H1 (cell line): Measurements from ENCODE around the gene BIN2. TPM values are rescaled to one million over a fixed set of nuclear protein-coding genes. Genes with fewer than 3 reads are reported as not detected.

ENCODE experiments used
- CTCF ChIA-PET: fragments of 300-600 bp; sonication (Branson Sonifier 250); formaldehyde crosslinking; loops from one replicate; lab custom pipeline; 2021; ENCODE audit not compliant: partially characterized antibody; lab: Charles Lee
- POLR2A ChIA-PET: fragments of 300-600 bp; sonication (Branson Sonifier 250); formaldehyde crosslinking; loops from one replicate; lab custom pipeline; 2021; ENCODE audit warnings: inconsistent platforms; ENCODE audit not compliant: partially characterized antibody; lab: Charles Lee
- DNase-seq, 2 experiments: peaks; one replicate each; pipeline versions ENCODE4 v3.0.0 to v3.0.0-alpha.2; 2010 to 2022; ENCODE audit warnings: low spot score in 2 of 2, low read depth in 1 of 2, mixed read lengths in 1 of 2
- FAIRE-seq: peaks from 2 replicates; lab custom pipeline; 2011; peaks lifted over from hg19 to GRCh38; lab: Jason Lieb, UNC
- H2AFZ ChIP-seq: 2 replicates; pipeline ENCODE4 v1.8.1; 2012; ENCODE audit warnings: low read length, inconsistent platforms
- H2AK5ac ChIP-seq: 2 replicates; pipeline ENCODE4 v1.6.1; 2013; ENCODE audit warnings: low read depth, low read length
- H2BK120ac ChIP-seq: replicated peaks from 2 replicates; pipeline ENCODE3; 2013; ENCODE audit warnings: low read depth, low read length, inconsistent platforms
- H2BK12ac ChIP-seq: 2 replicates; pipeline ENCODE4 v1.6.1; 2013; ENCODE audit warnings: low read depth, low read length
- H2BK15ac ChIP-seq: 2 replicates; pipeline ENCODE4 v1.6.1; 2013; ENCODE audit warnings: low read length
- H2BK20ac ChIP-seq: 2 replicates; pipeline ENCODE4 v1.6.1; 2013; ENCODE audit warnings: low read length
- H2BK5ac ChIP-seq: 2 replicates; pipeline ENCODE4 v1.6.1; 2013; ENCODE audit warnings: low read depth, low read length
- H3K14ac ChIP-seq: 2 replicates; pipeline ENCODE4 v1.6.1; 2013; ENCODE audit warnings: inconsistent platforms; ENCODE audit not compliant: insufficient read length
- H3K18ac ChIP-seq: 2 replicates; pipeline ENCODE4 v1.6.1; 2013; ENCODE audit warnings: low read length; ENCODE audit errors: extremely low read depth
- H3K23ac ChIP-seq: 2 replicates; pipeline ENCODE4 v1.6.1; 2013; ENCODE audit warnings: inconsistent platforms; ENCODE audit not compliant: insufficient read length
- H3K23me2 ChIP-seq: 2 replicates; pipeline ENCODE4 v1.6.1; 2013; ENCODE audit warnings: low read depth, low read length
- H3K27ac ChIP-seq: 2 replicates; pipeline ENCODE4 v1.6.1; 2011; ENCODE audit warnings: low read depth, low read length, inconsistent platforms
- H3K27me3 ChIP-seq, 4 experiments: replicated peaks in 1 of 4; 1 replicate in 1 of 4; 2 replicates in 3 of 4; pipeline versions ENCODE4 v1.6.1 to v1.8.1; 2011 to 2013; ENCODE audit warnings: low read length in 3 of 4, mild to moderate bottlenecking in 3 of 4, inconsistent platforms in 2 of 4, mixed read lengths in 2 of 4, moderate library complexity in 1 of 4; ENCODE audit not compliant: control insufficient read depth in 3 of 4, insufficient read depth in 3 of 4; ENCODE audit errors: extremely low read depth in 1 of 4
- H3K36me3 ChIP-seq, 4 experiments: 2 replicates each; pipeline versions ENCODE4 v1.6.1 to v1.8.1; 2011 to 2013; ENCODE audit warnings: mild to moderate bottlenecking in 4 of 4, low read length in 3 of 4, moderate library complexity in 2 of 4, control low read depth in 1 of 4, inconsistent platforms in 1 of 4; ENCODE audit not compliant: insufficient read depth in 4 of 4, control insufficient read depth in 2 of 4
- H3K4ac ChIP-seq: replicated peaks from 2 replicates; pipeline ENCODE3; 2013; ENCODE audit warnings: low read length, low read depth, mixed read lengths, inconsistent platforms; ENCODE audit not compliant: insufficient read length
- H3K4me1 ChIP-seq, 4 experiments: replicated peaks in 1 of 4; 1 replicate in 1 of 4; 2 replicates in 3 of 4; pipeline versions ENCODE4 v1.6.1 to v1.8.1; 2011 to 2013; ENCODE audit warnings: low read length in 3 of 4, inconsistent platforms in 2 of 4, mixed read lengths in 1 of 4; ENCODE audit not compliant: insufficient read depth in 4 of 4, control insufficient read depth in 3 of 4
- H3K4me2 ChIP-seq, 2 experiments: 2 replicates each; pipeline versions ENCODE4 v1.6.1 to v1.8.1; 2011 to 2013; ENCODE audit warnings: low read depth in 2 of 2, low read length in 2 of 2, control low read depth in 1 of 2, inconsistent platforms in 1 of 2, mild to moderate bottlenecking in 1 of 2; ENCODE audit not compliant: insufficient read depth in 1 of 2
- H3K4me3 ChIP-seq, 4 experiments: fragments of 200-600, 300-600 bp in 1 of 4; sonication (generic), shearing (Covaris generic), sonication (Bioruptor Twin) in 1 of 4; 2 replicates each; pipeline versions ENCODE4 v1.5.1 to v1.8.1; 2011 to 2016; ENCODE audit warnings: low read length in 4 of 4, low read depth in 3 of 4, control low read depth in 2 of 4, inconsistent platforms in 2 of 4, mild to moderate bottlenecking in 2 of 4, mixed read lengths in 1 of 4, moderate library complexity in 1 of 4; ENCODE audit not compliant: insufficient read depth in 2 of 4; ENCODE audit errors: extremely low read depth in 1 of 4
- H3K56ac ChIP-seq: replicated peaks from 2 replicates; pipeline ENCODE3; 2013; ENCODE audit warnings: low read depth, mild to moderate bottlenecking, mixed read lengths, low read length, inconsistent platforms; ENCODE audit not compliant: insufficient read length
- H3K79me1 ChIP-seq: 2 replicates; pipeline ENCODE4 v1.6.1; 2013; ENCODE audit warnings: low read depth, low read length, control low read depth
- H3K79me2 ChIP-seq, 2 experiments: 2 replicates each; pipeline versions ENCODE4 v1.6.1 to v1.8.1; 2012 to 2013; ENCODE audit warnings: low read length in 2 of 2, mild to moderate bottlenecking in 2 of 2, inconsistent platforms in 1 of 2; ENCODE audit not compliant: insufficient read depth in 2 of 2, control insufficient read depth in 1 of 2
- H3K9ac ChIP-seq, 4 experiments: replicated peaks in 1 of 4; 1 replicate in 1 of 4; 2 replicates in 3 of 4; pipeline versions ENCODE4 v1.6.1 to v1.8.1; 2011 to 2013; ENCODE audit warnings: low read depth in 3 of 4, low read length in 3 of 4, control low read depth in 2 of 4, mild to moderate bottlenecking in 2 of 4, moderate library complexity in 2 of 4, inconsistent platforms in 1 of 4; ENCODE audit errors: extremely low read depth in 1 of 4
- H3K9me3 ChIP-seq, 2 experiments: 2 replicates each; pipeline versions ENCODE4 v1.6.1 to v1.8.1; 2012 to 2013; ENCODE audit warnings: mild to moderate bottlenecking in 2 of 2, moderate library complexity in 2 of 2, control low read depth in 1 of 2, inconsistent platforms in 1 of 2, low read depth in 1 of 2, low read length in 1 of 2, mixed read lengths in 1 of 2; ENCODE audit not compliant: insufficient read depth in 2 of 2
- H4K20me1 ChIP-seq, 2 experiments: replicated peaks in 1 of 2; 2 replicates each; pipeline versions ENCODE3 to v1.8.1; 2011 to 2013; ENCODE audit warnings: inconsistent platforms in 2 of 2, low read length in 2 of 2, mild to moderate bottlenecking in 1 of 2; ENCODE audit not compliant: insufficient read depth in 2 of 2, control insufficient read depth in 1 of 2
- H4K5ac ChIP-seq: 2 replicates; pipeline ENCODE4 v1.6.1; 2013; ENCODE audit warnings: low read length, low read depth, mixed read lengths, inconsistent platforms; ENCODE audit not compliant: insufficient read length
- H4K8ac ChIP-seq: 2 replicates; pipeline ENCODE4 v1.8.0; 2013; ENCODE audit warnings: mild to moderate bottlenecking, moderate library complexity, low read length, inconsistent platforms; ENCODE audit not compliant: insufficient read depth; ENCODE audit errors: extremely low read depth
- H4K91ac ChIP-seq: replicated peaks from 2 replicates; pipeline ENCODE3; 2013; ENCODE audit warnings: low read length, mixed read lengths, inconsistent platforms; ENCODE audit not compliant: insufficient read length
- BCL11A ChIP-seq, 2 experiments: IDR thresholded peaks; one replicate each; pipeline ENCODE4 v1.6.1; 2011; ENCODE audit warnings: low read depth in 2 of 2, low read length in 2 of 2, mild to moderate bottlenecking in 2 of 2
- CBX5 ChIP-seq: fragments of 300-800, 300-1000 bp; sonication (generic); IDR thresholded peaks from 2 replicates; pipeline ENCODE4 v1.7.1; 2016; ENCODE audit warnings: antibody characterized with exemption, low read length, low read depth
- CHD2 ChIP-seq: IDR thresholded peaks from 2 replicates; pipeline ENCODE4 v1.6.1; 2012; ENCODE audit warnings: low read length, improper control_type of control experiment
- CTBP2 ChIP-seq: IDR thresholded peaks from 2 replicates; pipeline ENCODE4 v1.7.0; 2011; ENCODE audit warnings: borderline replicate concordance, mild to moderate bottlenecking, moderate library complexity, mixed read lengths, low read length; ENCODE audit not compliant: insufficient read depth, insufficient read length
- HDAC2 ChIP-seq, 2 experiments: fragments of 300-600 bp in 1 of 2; sonication (generic) in 1 of 2; IDR thresholded peaks; 2 replicates each; pipeline ENCODE4 v1.6.1; 2011 to 2012; ENCODE audit warnings: low read depth in 2 of 2, low read length in 2 of 2, mild to moderate bottlenecking in 2 of 2, moderate library complexity in 2 of 2, borderline replicate concordance in 1 of 2, inconsistent platforms in 1 of 2
- JUND ChIP-seq: IDR thresholded peaks from 2 replicates; pipeline ENCODE4 v1.6.1; 2011; ENCODE audit warnings: mild to moderate bottlenecking, improper control_type of control experiment, low read length
- PHF8 ChIP-seq: fragments of 200-600 bp; sonication (generic); conservative IDR thresholded peaks from 2 replicates; pipeline ENCODE4 v1.7.1; 2012; ENCODE audit warnings: low read depth, mild to moderate bottlenecking, inconsistent platforms, low read length, moderate library complexity
- POU5F1 ChIP-seq: IDR thresholded peaks from 2 replicates; pipeline ENCODE4 v1.6.1; 2011; ENCODE audit warnings: low read depth, mild to moderate bottlenecking, low read length, moderate library complexity
- RNF2 ChIP-seq: fragments of 200-900, 300-1000 bp; sonication (generic); IDR thresholded peaks from 2 replicates; pipeline ENCODE4 v1.7.1; 2016; ENCODE audit warnings: borderline replicate concordance, low read depth, mild to moderate bottlenecking, antibody characterized with exemption, low read length; ENCODE audit not compliant: poor library complexity, severe bottlenecking; ENCODE audit errors: missing control alignments
- SP4 ChIP-seq: IDR thresholded peaks from 2 replicates; pipeline ENCODE4 v1.6.1; 2012; ENCODE audit warnings: low read length, inconsistent platforms
- SUZ12 ChIP-seq: fragments of 200-600 bp; sonication (generic); IDR thresholded peaks from 2 replicates; pipeline ENCODE4 v1.6.1; 2012; ENCODE audit warnings: mild to moderate bottlenecking, inconsistent platforms, low read length, moderate library complexity, mixed read lengths
- TBP ChIP-seq: IDR thresholded peaks from 2 replicates; pipeline ENCODE4 v1.6.1; 2011; ENCODE audit warnings: low read depth, low read length, improper control_type of control experiment
- TCF12 ChIP-seq: IDR thresholded peaks from 2 replicates; pipeline ENCODE4 v1.6.1; 2011; ENCODE audit warnings: low read depth, mild to moderate bottlenecking, low read length
- WGBS, 2 experiments: shearing (Covaris generic) in 1 of 2; methylation state at CpG; one replicate each; pipeline versions ENCODE4 v1.1.6 to v1.1.7; 2013 to 2015; ENCODE audit warnings: low lambda C conversion rate in 2 of 2, mixed read lengths in 2 of 2, inconsistent platforms in 1 of 2, low coverage in 1 of 2, missing lambda C conversion rate in 1 of 2; ENCODE audit not compliant: insufficient replicate concordance in 2 of 2, insufficient coverage in 1 of 2, insufficient read length in 1 of 2; ENCODE audit errors: extremely low coverage in 1 of 2, missing lambda C conversion rate in 1 of 2; 5-methylcytosine and 5-hydroxymethylcytosine counted together
- polyA plus RNA-seq, 7 experiments: library from polyadenylated mRNA; depleted of rRNA in 3 of 7; stranded (reverse) in 5 of 7; unstranded in 2 of 7; fragments of >200 nt in 5 of 7; fragments of 200-250 nt in 2 of 7; gene quantifications; 1 replicate in 5 of 7; 2 replicates in 1 of 7; 4 replicates in 1 of 7; pipeline versions ENCODE4 v1.2.1 to v1.2.3, GENCODE V29; 2011 to 2013; ENCODE audit warnings: missing spikeins in 2 of 7, mixed read lengths in 2 of 7
- total RNA-seq: library from RNA; stranded (reverse); fragmentation: NEBNext Ultra II Directional; extraction: Animal tissue kit (Norgen Biotek cat#: 25700); gene quantifications from 2 replicates; pipeline ENCODE4 v1.2.1, GENCODE V29; 2021

Gene BIN2
- total and polyA plus RNA-seq, 2 of the 8 experiments (the other 6 are each of a cell fraction or from before 2014, with no cell fraction given): not detected

DNA sequence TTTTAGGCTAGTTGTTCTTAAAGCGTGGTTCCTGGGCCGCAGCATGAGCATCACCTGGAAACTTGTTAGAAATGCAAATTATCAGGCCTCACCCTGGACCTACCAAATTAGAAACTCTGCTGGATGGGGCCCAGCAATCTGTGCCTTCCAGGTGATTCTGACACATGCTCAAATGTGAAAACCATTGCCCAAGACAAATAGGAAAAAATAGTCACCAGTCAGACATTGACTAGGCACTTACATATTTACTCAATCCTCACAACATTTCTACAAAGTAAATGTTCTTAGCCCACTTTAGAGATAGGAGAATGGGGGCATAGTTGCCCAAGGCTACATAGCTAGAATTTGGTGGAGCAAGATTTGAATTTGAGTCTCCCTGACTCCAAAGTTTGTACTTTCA, 19.2 kb upstream of the BIN2 start:
- Histone ChIP-seq H3K79me2 (no peaks in the 10 kb centered on the region), H3K18ac (no peak overlapping the region), H4K20me1 (no peaks in the 10 kb centered on the region), H3K4me3 (no peak overlapping the region), H2BK120ac (no peak overlapping the region), H3K4me2 (no peak overlapping the region), H3K27me3 (no peaks in the 10 kb centered on the region), H4K5ac (no peak overlapping the region), H4K8ac (no peak overlapping the region), H3K4me1 (peaks cover 0 to 3% (median 2%) of the 10 kb centered on the region in 4 experiments; a peak in 3 of 7 replicates), H2AFZ (no peak overlapping the region), H3K79me1 (no peaks in the 10 kb centered on the region), H3K27ac (no peak overlapping the region), H3K4ac (no peak overlapping the region), H3K56ac (no peak overlapping the region), H4K91ac (no peak overlapping the region), H3K23ac (no peak overlapping the region), H3K14ac (no peak overlapping the region), H2BK5ac (no peak overlapping the region), H3K23me2 (no peaks in the 10 kb centered on the region), H2BK12ac (no peak overlapping the region), H2AK5ac (no peak overlapping the region), H3K9me3 (no peaks in the 10 kb centered on the region), H2BK15ac (no peak overlapping the region), H3K36me3 (no peaks in the 10 kb centered on the region), H3K9ac (no peak overlapping the region), H2BK20ac (no peak overlapping the region)
- FAIRE-seq (no peak), DNase-seq (no peak)
- POLR2A ChIA-PET: interaction anchor here (0.6 to 0.9 kb wide), 2 partner anchors 31 to 123 kb away, joined by 3 to 4 read pairs; no protein-coding TSS in a partner anchor
- CTCF ChIA-PET: interaction anchor here (0.9 to 7.3 kb wide), 7 partner anchors 10 to 91 kb away, joined by 3 to 119 read pairs (median 45); partner anchors contain the start of genes BIN2 and SMAGP
- WGBS, 2 experiments: 98% methylated on average over 2 of the region's 2 CpGs; no CpG with 5 or more reads in 1 of the 2 experiments
- TF ChIP-seq PHF8 (no peak), SP4 (no peak), HDAC2 (IDR thresholded peaks at IDR 0.05; ENCODE audit: borderline replicate concordance in 1 of 2, low read depth in 2 of 2, low read length in 2 of 2) (no peak), CTBP2 (no peak), CBX5 (no peak), JUND (no peak), CHD2 (no peak), TCF12 (no peak), BCL11A (IDR thresholded peaks at IDR 0.05; ENCODE audit: low read depth in 2 of 2, low read length in 2 of 2) (no peak), POU5F1 (no peak), RNF2 (no peak), SUZ12 (no peak), TBP (no peak)
